GM06990 (cell line): ENCODE measurements around the gene DOC2B.

ENCODE experiments used
- DNase-seq: peaks from one replicate; pipeline ENCODE4 v3.0.0-alpha.2; 2011; ENCODE audit not compliant: insufficient read length; ENCODE audit errors: extremely low read depth
- H3K27me3 ChIP-seq: replicated peaks from 2 replicates; pipeline ENCODE4 v1.6.0; 2011; ENCODE audit warnings: low read length; ENCODE audit not compliant: control insufficient read depth, insufficient read depth
- H3K36me3 ChIP-seq: 2 replicates; pipeline ENCODE4 v1.5.1; 2011; ENCODE audit warnings: low read length; ENCODE audit not compliant: control insufficient read depth, insufficient read depth
- H3K4me3 ChIP-seq: replicated peaks from 2 replicates; pipeline ENCODE4 v1.5.1; 2011; ENCODE audit warnings: low read depth, mild to moderate bottlenecking, control low read depth, low read length
- TF ChIP-seq, protein P1 (sequence below): IDR thresholded peaks from 2 replicates; pipeline ENCODE4 v1.5.1; 2011; ENCODE audit warnings: low read length, control low read depth, mild to moderate bottlenecking, inconsistent platforms; ENCODE audit not compliant: insufficient read depth, poor library complexity, severe bottlenecking

The DOC2B gene

DNA sequence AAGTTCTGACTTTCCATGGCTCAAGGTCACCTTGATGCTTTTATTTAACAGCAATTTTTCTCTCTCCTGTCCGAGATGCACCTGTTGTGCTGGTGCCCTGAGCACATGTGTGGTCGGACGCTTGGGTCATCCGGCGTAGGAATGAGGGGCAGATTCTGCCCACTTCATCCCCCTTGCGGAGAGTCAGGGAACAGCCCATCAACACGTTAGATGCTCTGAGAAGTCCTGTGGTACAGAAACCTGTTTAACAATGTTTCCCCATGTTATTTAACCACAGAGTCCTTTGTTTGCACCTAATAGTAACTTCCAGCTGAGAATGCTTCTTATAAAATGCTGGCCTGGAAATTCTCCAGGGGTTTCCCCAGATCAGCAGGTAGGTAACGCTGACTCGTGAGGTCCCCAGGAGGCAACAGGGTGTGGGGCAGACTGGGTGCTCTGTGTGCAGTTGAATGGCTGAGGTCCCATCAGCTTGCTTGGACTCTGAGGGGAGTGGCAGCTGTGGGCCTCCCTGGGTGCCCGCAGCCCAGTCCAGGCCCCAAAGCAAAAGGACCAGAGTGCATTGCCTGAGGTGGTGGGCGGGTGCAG is 17.8 kb downstream of the DOC2B start:
- DNase-seq, result no peak
- TF ChIP-seq, protein P1, sequence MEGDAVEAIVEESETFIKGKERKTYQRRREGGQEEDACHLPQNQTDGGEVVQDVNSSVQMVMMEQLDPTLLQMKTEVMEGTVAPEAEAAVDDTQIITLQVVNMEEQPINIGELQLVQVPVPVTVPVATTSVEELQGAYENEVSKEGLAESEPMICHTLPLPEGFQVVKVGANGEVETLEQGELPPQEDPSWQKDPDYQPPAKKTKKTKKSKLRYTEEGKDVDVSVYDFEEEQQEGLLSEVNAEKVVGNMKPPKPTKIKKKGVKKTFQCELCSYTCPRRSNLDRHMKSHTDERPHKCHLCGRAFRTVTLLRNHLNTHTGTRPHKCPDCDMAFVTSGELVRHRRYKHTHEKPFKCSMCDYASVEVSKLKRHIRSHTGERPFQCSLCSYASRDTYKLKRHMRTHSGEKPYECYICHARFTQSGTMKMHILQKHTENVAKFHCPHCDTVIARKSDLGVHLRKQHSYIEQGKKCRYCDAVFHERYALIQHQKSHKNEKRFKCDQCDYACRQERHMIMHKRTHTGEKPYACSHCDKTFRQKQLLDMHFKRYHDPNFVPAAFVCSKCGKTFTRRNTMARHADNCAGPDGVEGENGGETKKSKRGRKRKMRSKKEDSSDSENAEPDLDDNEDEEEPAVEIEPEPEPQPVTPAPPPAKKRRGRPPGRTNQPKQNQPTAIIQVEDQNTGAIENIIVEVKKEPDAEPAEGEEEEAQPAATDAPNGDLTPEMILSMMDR, result peak; percentile 49
- H3K36me3 ChIP-seq, result no peaks in the 10 kb centered on the region
- H3K27me3 ChIP-seq, result no peaks in the 10 kb centered on the region
- H3K4me3 ChIP-seq, result no peak overlapping the region

DNA sequence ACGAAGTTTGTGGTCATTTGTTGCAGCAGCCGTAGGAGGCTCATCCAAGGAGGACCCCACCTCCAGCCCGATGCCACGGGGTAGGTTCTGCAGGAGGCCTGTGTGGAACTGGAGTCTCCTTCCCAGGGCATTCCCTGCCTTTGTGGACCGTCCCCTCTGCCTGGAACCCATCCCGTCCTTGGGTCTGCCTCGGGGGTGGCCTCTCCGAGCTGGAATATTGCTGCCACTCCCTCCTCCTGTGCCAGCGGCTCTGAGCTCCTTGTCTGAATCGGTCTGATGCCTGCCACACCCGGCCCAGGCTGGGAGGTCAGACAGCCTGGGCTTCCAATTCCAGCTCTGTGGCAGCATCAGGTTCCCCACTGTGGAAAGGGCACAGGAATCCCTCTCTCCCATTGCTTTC is 18.8 kb downstream of the DOC2B start:
- Histone ChIP-seq H3K27me3 (no peaks in the 10 kb centered on the region; the same call in 1 of the 2 replicates), H3K4me3 (no peak overlapping the region), H3K36me3 (no peaks in the 10 kb centered on the region)
- TF ChIP-seq, protein P1, result no peak
- DNase-seq, result no peak

DNA sequence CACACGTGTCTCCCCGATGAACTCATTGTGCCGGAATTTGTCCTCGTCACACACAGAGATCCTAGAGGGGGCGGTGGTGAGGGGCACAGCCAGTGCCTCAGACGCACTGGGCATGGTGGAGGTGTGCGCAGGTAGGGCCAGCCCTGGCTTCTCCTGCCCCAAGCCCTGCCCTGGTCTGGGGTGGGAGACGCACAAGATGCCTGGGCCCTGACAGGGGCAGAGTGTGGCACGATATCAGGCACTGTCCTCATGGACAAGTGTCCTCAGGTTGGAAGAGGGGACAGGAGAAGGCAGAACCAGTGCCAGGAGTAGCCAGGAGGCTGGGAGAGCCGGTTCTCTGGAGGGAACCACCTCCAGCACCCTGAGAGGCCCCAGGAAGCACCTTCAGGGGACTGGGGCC is 20.0 kb downstream of the DOC2B start:
- DNase-seq, result no peak
- Histone ChIP-seq H3K36me3 (no peaks in the 10 kb centered on the region), H3K27me3 (no peaks in the 10 kb centered on the region; the same call in 1 of the 2 replicates), H3K4me3 (no peak overlapping the region)
- TF ChIP-seq, protein P1, result no peak

- no peak for DNase-seq
- H3K4me3 ChIP-seq, result no peak overlapping the region
- H3K36me3 ChIP-seq, result no peaks in the 10 kb centered on the region
- TF ChIP-seq, protein P1, result no peak
- no peaks in the 10 kb centered on the region; the same call in 1 of the 2 replicates for H3K27me3 ChIP-seq
Measured at GRCh38 chr17:160336-160735, 21.1 kb downstream of the DOC2B start.

GRCh38 chr17:159609-160008 is 21.8 kb downstream of the DOC2B start:
- no peak overlapping the region for H3K4me3 ChIP-seq
- TF ChIP-seq, protein P1, result no peak
- no peaks in the 10 kb centered on the region for H3K36me3 ChIP-seq
- DNase-seq, result no peak
- no peaks in the 10 kb centered on the region; the same call in 1 of the 2 replicates for H3K27me3 ChIP-seq

DNA sequence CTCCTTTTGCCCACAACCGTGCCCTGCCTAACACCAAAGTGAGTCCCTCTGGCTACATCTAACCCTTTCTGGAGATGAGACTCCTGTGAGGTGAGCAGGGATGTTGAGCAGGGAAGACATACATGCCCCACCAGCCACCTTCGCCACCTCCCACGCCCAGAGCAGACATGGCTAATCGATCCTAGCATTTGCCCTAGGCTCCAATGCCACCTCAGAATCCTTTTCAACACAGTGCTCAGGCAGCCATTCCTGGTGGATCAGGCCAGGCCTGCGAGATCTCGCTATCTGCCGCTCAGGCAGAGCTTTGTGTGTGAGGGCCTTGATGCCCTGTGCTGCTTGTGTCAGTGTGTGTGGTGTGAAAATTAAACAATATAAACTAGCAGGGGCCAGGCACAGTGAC is 23.1 kb downstream of the DOC2B start:
- Histone ChIP-seq H3K4me3 (no peak overlapping the region), H3K36me3 (no peaks in the 10 kb centered on the region), H3K27me3 (no peaks in the 10 kb centered on the region; the same call in 1 of the 2 replicates)
- TF ChIP-seq, protein P1, result no peak
- no peak for DNase-seq
